Spleen (tissue), 7 donors: ENCODE data around the gene LAMP2.

Source experiments
- CTCF ChIP-seq, 11 experiments: fragments of 200-600 bp in 7 of 11; fragments of 450-650 bp in 4 of 11; sonication (generic) in 4 of 11; IDR thresholded peaks in 8 of 11; conservative IDR thresholded peaks in 3 of 11; 1 replicate in 7 of 11; 2 replicates in 4 of 11; pipeline versions ENCODE4 v1.4.0 to v1.8.0; 2016 to 2021; ENCODE audit warnings: antibody characterized with exemption in 11 of 11, inconsistent platforms in 4 of 11, mild to moderate bottlenecking in 1 of 11
- POLR2A ChIP-seq, 3 donors: fragments of 450-650 bp; IDR thresholded peaks; one replicate each; pipeline ENCODE4 v1.5.1; 2017; ENCODE audit warnings: antibody characterized with exemption in 3 of 3, mild to moderate bottlenecking in 1 of 3
- POLR2AphosphoS5 ChIP-seq, 3 donors: sonication (generic); formaldehyde crosslinking; IDR thresholded peaks; one replicate each; pipeline ENCODE4 v1.5.1; 2017; ENCODE audit warnings: antibody characterized with exemption in 3 of 3
- donor health status: DM: no; HTN: no; CAD: no; lungs with moderate emphysema.
- donor health status: DM: no; HTN: no; CAD: no.
- donor health status: DM: no; HTN: no; CAD: no.

GRCh38 chrX:120468825-120469525 lies at the start of gene LAMP2:
- TF ChIP-seq CTCF (IDR thresholded peaks at IDR 0.05 in 8 of 11, conservative IDR thresholded peaks at IDR 0.05 in 3 of 11) = no peak
- TF ChIP-seq POLR2AphosphoS5 (IDR thresholded peaks at IDR 0.05) = peak; percentile 90 to 95 (median 92)
- TF ChIP-seq POLR2A (IDR thresholded peaks at IDR 0.05) = peak; percentile 14 to 47 (median 23)
